Activated CD4-positive, alpha-beta T cell treated with anti-CD3 and anti-CD28 coated beads, Interleukin-2, amount 10 ng/mL, durations not matched to agents 24 days and 14 days (primary cell): ENCODE results near the gene ABCB6. TPM values are rescaled to one million over a fixed set of nuclear protein-coding genes. Genes with fewer than 3 reads are reported as not detected.

Experiments used
- DNase-seq: peaks from one replicate; pipeline ENCODE4 v3.0.0; 2022
- H3K27ac Mint-ChIP-seq: one replicate; pipeline ENCODE4 v1.8.0; 2022; ENCODE audit warnings: mild to moderate bottlenecking, mixed read lengths
- H3K27me3 Mint-ChIP-seq: one replicate; pipeline ENCODE4 v1.8.0; 2022; ENCODE audit warnings: mixed read lengths
- H3K36me3 Mint-ChIP-seq: one replicate; pipeline ENCODE4 v1.8.0; 2022; ENCODE audit warnings: low read depth, mild to moderate bottlenecking, mixed read lengths
- H3K4me1 Mint-ChIP-seq: one replicate; pipeline ENCODE4 v1.8.0; 2021; ENCODE audit warnings: mixed read lengths
- H3K4me3 Mint-ChIP-seq: one replicate; pipeline ENCODE4 v1.8.0; 2022; ENCODE audit warnings: mild to moderate bottlenecking, moderate library complexity, mixed read lengths
- H3K9me3 Mint-ChIP-seq: one replicate; pipeline ENCODE4 v1.8.0; 2021; ENCODE audit warnings: mixed read lengths
- intact Hi-C: fragments of 100-400 bp; cut with micrococcal nuclease; formaldehyde crosslinking; loops from one replicate; pipeline ENCODE4 v1.15.1; 2023
- total RNA-seq: library from RNA; stranded (reverse); gene quantifications from 2 replicates; pipeline ENCODE4 v1.2.3, GENCODE V29; 2022

Gene ABCB6
- total RNA-seq, 1 donor from 2014 or later: 28.8 TPM

DNA sequence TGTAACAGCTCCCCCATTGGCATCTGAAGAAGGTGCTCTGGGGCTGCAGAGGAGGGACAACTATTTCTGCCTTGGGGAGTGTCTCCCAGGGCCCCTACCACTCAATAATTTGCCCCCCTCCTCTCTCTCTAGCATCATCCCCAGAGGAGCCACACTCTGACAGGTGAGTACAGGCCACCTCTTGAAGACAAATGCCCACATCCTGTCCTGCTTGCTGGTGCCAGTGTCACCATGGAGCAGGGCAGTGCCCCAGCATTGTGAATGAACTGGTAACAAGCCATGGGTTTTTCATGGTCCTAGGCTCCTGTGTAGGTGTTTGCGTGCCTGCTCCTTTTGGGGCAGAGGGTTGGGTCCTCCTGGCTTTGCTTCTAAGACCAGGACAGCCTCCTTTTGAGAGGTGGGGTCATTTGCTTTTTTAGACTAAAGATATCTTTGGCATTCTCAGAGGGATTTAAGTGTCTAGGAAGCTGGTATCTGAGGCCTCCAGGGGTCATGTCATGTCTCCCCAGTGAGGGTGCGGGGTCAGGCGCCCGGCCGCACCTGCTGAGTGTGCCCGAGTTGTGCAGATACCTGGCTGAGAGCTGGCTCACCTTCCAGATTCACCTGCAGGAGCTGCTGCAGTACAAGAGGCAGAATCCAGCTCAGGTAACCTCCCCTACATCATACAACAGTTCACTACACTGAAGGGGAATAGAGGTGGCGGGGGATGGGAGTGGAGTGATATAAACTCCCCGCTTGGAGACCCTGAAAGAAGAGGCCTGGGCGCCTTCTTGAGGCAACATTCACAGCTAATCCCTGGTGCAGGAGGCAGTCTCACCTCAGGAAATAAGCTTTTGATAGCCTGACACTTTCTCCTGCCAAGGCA, 38.9 kb downstream of the ABCB6 start:
- Mint-ChIP-seq H3K27me3 (no peaks in the 10 kb centered on the region), H3K9me3 (no peaks in the 10 kb centered on the region), H3K27ac (peak overlapping the region; percentile 87), H3K4me1 (peaks cover 52% of the 10 kb centered on the region), H3K4me3 (peak overlapping the region; percentile 94), H3K36me3 (peaks cover 46% of the 10 kb centered on the region)
- peak; percentile 55 for DNase-seq
- intact Hi-C loops: loop anchor here (2.0 to 5.0 kb wide), 2 partner anchors 469 to 963 kb away; partner anchors contain the start of genes ARPC2 and TTLL4

GRCh38 chr2:219178377-219179175, 40.2 kb downstream of the ABCB6 start:
- Mint-ChIP-seq H3K27me3 (no peaks in the 10 kb centered on the region), H3K36me3 (peaks cover 52% of the 10 kb centered on the region), H3K9me3 (no peaks in the 10 kb centered on the region), H3K27ac (peak overlapping the region; percentile 87), H3K4me3 (peak overlapping the region; percentile 94), H3K4me1 (peaks cover 62% of the 10 kb centered on the region)
- DNase-seq: peak; percentile 84
- intact Hi-C loops: loop anchor here (1.0 to 5.0 kb wide), 3 partner anchors 365 to 961 kb away; partner anchors contain the start of genes ARPC2, CHPF and TTLL4

DNA sequence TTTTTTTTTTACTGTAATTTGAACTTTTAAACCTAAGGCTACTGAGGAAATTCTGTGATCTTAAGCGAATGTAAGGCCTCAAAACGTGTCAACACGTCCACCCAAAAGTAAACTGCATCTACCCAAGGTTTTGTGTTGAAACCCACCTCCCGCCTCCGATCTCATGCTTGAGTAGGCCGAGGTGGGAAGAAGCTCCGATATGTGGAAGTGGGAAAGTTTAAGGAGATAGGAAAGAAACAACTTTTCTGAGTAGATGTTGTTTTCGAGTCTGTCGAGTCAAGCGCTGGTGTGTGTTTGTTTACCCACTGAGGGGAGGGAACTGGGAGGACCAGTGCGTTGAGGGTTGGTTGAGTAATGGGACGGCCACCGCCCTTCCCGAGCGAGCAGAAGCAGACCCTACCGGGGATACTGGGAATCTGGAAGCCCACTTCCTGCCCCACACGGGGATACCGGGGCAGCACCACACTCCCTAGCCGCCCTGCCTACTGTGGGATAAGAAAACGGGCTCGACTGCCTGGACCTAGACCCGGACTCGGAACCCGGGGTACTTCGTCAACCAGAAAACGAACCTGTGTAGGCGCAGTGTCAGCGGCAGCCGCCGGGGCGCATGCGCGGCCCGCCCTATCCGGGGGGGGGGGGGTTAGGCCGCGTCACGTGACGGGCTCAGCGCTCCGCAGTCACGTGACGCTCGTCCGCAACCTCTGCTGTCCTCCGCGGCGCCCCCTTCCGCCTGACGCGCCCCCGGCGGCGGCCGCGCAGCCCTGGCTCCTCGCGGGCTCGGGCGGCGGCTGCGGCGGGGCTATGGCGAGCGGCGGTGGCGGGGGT, 41.0 kb downstream of the ABCB6 start, which contains the start of gene RETREG2:
Gene RETREG2, plus strand, starts transcription at position 724 of the 825 bp plus-strand sequence. Its CDS starts 78 bp downstream, at position 802.
- peaks cover 50% of the 10 kb centered on the region for H3K36me3 Mint-ChIP-seq
- peak; percentile 93 for DNase-seq
- H3K4me3 Mint-ChIP-seq: peak within 1 kb of the TSS; percentile 94
- H3K9me3 Mint-ChIP-seq: no peaks in the 10 kb centered on the region
- peaks cover 62% of the 10 kb centered on the region for H3K4me1 Mint-ChIP-seq
- peak within 1 kb of the TSS; percentile 99 for H3K27ac Mint-ChIP-seq
- H3K27me3 Mint-ChIP-seq: no peaks in the 10 kb centered on the region
- intact Hi-C loops: loop anchor here (1.0 to 5.0 kb wide), 13 partner anchors 17 to 960 kb away; partner anchors contain the start of genes ANKZF1, ARPC2, ATG9A and CHPF

DNA sequence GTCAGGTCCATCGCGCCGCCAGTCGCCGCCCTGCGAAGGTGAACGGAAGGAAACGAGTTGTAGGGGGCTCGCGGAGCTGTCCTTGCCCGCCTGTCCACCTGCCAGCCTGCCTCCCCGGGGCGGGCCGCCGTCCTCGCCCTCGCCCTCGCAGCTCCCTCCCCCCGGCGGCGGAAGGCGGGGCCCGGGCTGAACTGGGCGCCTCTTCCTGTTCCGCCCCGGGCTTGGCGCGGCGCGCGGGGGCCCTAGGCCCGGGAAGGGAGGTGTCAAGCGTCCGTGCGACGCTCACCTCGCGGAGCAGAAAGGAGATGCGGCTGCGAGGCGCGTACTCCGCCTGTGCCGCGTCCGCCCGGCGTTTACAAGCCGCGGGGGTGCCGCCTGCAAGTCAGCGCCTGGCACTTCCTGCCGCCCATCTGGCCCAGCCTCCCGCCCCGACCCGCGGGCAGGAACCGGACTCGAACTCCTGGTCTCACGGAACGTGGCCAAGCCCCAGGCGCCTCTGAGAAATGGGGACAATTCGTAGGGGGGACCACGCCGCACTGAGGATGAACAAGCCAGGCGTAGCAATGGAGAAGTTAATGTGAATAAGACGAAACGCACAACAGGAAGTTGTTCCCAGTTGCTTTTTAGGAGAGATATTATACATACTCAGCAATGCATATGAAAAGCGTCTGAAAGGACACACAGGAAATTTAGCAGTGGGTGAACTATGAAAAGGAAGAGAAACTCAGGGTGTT, 41.8 kb downstream of the ABCB6 start, which contains the start of gene CNPPD1:
Gene CNPPD1, minus strand, starts transcription at position 108 of the 734 bp plus-strand sequence. Its CDS starts 97 bp downstream, at position 11.
- peak; percentile 97 for DNase-seq
- H3K4me3 Mint-ChIP-seq: peak within 1 kb of the TSS; percentile 94
- intact Hi-C loops: loop anchor here (1.0 to 5.0 kb wide), 11 partner anchors 17 to 960 kb away; partner anchors contain the start of genes ANKZF1, ARPC2, ATG9A and CNOT9
- peak within 1 kb of the TSS; percentile 99 for H3K27ac Mint-ChIP-seq
- peaks cover 60% of the 10 kb centered on the region for H3K4me1 Mint-ChIP-seq
- H3K36me3 Mint-ChIP-seq: peaks cover 56% of the 10 kb centered on the region
- no peaks in the 10 kb centered on the region for H3K9me3 Mint-ChIP-seq
- no peaks in the 10 kb centered on the region for H3K27me3 Mint-ChIP-seq

DNA sequence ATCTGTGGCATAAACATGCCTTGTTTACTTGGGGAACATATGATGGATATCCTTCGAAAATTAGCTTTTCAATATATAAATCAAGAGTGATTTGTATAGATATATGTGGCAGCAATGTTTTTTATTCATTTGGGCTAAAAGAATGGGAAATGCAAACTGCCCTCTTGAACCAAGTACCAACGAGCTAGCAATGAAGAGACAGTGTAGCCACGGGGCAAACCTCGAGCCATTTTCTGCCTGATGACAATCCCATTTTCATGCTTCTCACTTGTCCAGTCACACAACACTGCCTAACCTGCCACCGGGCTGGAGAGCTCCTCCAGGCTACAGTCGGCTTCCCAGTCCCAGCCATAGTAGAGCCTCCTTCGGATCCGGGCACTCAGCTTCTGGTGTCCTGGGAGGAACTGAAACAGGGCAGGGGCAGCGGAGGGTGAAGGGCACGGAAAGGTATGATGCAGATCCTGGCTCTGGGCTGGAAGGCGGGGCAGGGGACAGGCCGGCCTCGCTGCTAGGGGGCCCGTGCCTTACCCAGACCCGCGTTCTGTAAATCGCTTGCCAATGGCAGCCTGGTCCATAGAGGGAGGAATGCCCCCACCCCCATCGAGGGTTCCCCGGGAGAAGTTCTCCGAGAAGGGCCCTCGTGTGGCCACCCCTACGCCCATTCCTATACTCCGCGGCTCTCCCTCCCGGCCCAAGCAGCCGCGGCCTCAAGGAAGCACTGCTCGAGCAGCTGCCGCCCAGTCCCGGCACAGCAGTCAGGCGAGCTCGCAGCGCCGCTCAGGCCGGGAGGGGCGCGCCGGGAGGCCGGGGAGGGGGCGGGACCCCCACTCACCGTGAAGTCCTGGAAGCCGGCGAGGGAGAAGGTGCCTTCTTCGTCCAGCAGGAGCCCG, 42.6 kb downstream of the ABCB6 start:
- peaks cover 53% of the 10 kb centered on the region for H3K36me3 Mint-ChIP-seq
- peaks cover 52% of the 10 kb centered on the region for H3K4me1 Mint-ChIP-seq
- peak overlapping the region; percentile 84 for H3K27ac Mint-ChIP-seq

DNA sequence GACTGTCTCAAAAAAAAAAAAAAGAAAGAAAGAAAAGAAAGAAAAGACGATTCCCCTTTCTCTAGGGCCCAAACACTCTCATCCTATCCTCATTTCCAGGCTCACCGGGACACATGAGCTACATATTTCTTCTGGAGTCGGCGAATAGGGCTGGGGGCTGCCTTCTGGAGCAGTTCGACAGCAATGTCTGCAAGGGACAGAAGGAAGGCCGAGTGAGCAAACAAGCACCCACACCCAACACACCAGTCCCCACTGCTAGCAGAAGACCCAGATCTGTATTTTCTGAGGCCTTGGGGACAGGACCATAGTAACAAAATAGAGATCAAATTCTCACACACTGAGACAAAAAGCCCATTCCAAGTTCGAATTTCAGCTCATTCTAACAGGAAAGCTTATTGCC, 43.3 kb downstream of the ABCB6 start:
- Mint-ChIP-seq H3K4me3 (peak overlapping the region; percentile 94), H3K27me3 (no peaks in the 10 kb centered on the region), H3K36me3 (peaks cover 48% of the 10 kb centered on the region), H3K27ac (peak overlapping the region; percentile 84), H3K9me3 (no peaks in the 10 kb centered on the region), H3K4me1 (peaks cover 45% of the 10 kb centered on the region)
- DNase-seq: peak; percentile 56
- intact Hi-C loops: loop anchor here (5.0 kb wide), 1 partner anchor 958 kb away; the partner anchor contains the start of gene ARPC2

More for the DNA sequence above, 42.6 kb downstream of the ABCB6 start:
- peak; percentile 78 for DNase-seq
- peak overlapping the region; percentile 94 for H3K4me3 Mint-ChIP-seq
- intact Hi-C loops: loop anchor here (2.0 to 5.0 kb wide), 4 partner anchors 119 to 959 kb away; partner anchors contain the start of genes ARPC2, CNOT9, CTDSP1 and USP37
- H3K27me3 Mint-ChIP-seq: no peaks in the 10 kb centered on the region
- no peaks in the 10 kb centered on the region for H3K9me3 Mint-ChIP-seq

DNA sequence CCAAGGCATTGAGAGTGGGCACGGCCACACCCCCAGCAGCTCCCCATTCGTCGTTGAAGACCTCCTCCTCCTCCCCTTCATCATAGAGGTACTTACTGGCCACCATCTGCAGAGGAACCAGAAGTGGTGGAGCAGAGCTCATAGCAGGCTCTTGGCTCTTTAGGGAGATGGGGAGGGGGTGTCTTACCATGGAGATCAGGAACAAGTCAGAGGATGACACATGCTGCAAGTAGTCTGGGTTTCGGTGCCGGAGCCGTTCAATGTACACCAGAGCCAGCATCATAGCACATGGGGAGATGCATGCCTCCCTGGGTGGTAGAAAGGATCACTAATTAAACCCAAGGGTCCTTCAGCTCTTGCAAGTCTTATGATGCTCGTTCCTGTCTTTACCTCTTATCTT, 44.0 kb downstream of the ABCB6 start:
- intact Hi-C loops: loop anchor here (5.0 kb wide), 1 partner anchor 958 kb away; the partner anchor contains the start of gene ARPC2
- H3K27me3 Mint-ChIP-seq: no peaks in the 10 kb centered on the region
- H3K36me3 Mint-ChIP-seq: peaks cover 43% of the 10 kb centered on the region
- peak; percentile 55 for DNase-seq
- H3K4me3 Mint-ChIP-seq: peak overlapping the region; percentile 94
- peak overlapping the region; percentile 67 for H3K27ac Mint-ChIP-seq
- H3K9me3 Mint-ChIP-seq: no peaks in the 10 kb centered on the region
- peaks cover 41% of the 10 kb centered on the region for H3K4me1 Mint-ChIP-seq

DNA sequence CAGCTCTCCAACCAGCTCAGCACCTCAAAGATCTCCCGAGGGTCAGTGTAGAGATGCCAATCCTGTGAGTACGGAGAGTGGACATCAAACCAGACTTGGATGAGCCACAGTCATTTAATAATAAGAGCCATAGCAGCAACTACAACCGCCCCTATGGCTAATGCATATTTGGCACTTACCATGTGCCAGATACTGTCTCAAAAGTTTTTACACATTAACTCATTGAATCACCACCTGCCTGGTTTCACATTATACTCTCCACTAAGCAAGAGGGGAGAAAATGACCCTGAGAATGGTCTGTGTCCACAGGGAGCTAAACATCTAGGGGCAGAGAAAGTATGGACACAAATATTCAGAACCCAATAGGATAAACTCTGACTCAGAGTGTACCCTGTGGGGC, 44.6 kb downstream of the ABCB6 start:
- Mint-ChIP-seq H3K36me3 (peaks cover 40% of the 10 kb centered on the region), H3K9me3 (no peaks in the 10 kb centered on the region), H3K4me3 (peak overlapping the region; percentile 94), H3K27ac (peak overlapping the region; percentile 67), H3K27me3 (no peaks in the 10 kb centered on the region), H3K4me1 (peaks cover 34% of the 10 kb centered on the region)
- peak; percentile 49 for DNase-seq
- intact Hi-C loops: no loop called here

GRCh38 chr2:219173176-219173575, 45.6 kb downstream of the ABCB6 start:
- intact Hi-C loops: no loop called here
- no peak overlapping the region for H3K27ac Mint-ChIP-seq

GRCh38 chr2:219172231-219173154, 46.3 kb downstream of the ABCB6 start:
- Mint-ChIP-seq H3K27ac (no peak overlapping the region), H3K4me3 (no peak overlapping the region), H3K36me3 (peaks cover 38% of the 10 kb centered on the region), H3K4me1 (peaks cover 26% of the 10 kb centered on the region), H3K9me3 (no peaks in the 10 kb centered on the region), H3K27me3 (no peaks in the 10 kb centered on the region)
- intact Hi-C loops: no loop called here
- peak; percentile 53 for DNase-seq

More at GRCh38 chr2:219173176-219173575, 45.6 kb downstream of the ABCB6 start:
- Mint-ChIP-seq H3K4me3 (no peak overlapping the region), H3K9me3 (no peaks in the 10 kb centered on the region), H3K27me3 (no peaks in the 10 kb centered on the region), H3K36me3 (peaks cover 39% of the 10 kb centered on the region), H3K4me1 (peaks cover 28% of the 10 kb centered on the region)
- DNase-seq: peak; percentile 56

- Mint-ChIP-seq H3K27me3 (no peaks in the 10 kb centered on the region), H3K4me1 (peaks cover 21% of the 10 kb centered on the region), H3K36me3 (peaks cover 37% of the 10 kb centered on the region), H3K4me3 (no peak overlapping the region), H3K9me3 (no peaks in the 10 kb centered on the region), H3K27ac (no peak overlapping the region)
- intact Hi-C loops: no loop called here
- DNase-seq: peak; percentile 83
Observed at GRCh38 chr2:219171231-219171651, 47.5 kb downstream of the ABCB6 start.
